ENCODE measurements around the gene MYO16. TPM values are rescaled to one million over a fixed set of nuclear protein-coding genes. Genes with fewer than 3 reads are reported as not detected.

The MYO16 gene
- total RNA-seq, 1 experiment from 2014 or later, result 0.19 TPM

GRCh38 chr13:108932196-108932595 lies 302.8 kb downstream of the MYO16 start:
- Mint-ChIP-seq H3K27ac (ENCODE audit: unreplicated experiment) (no peak overlapping the region), H3K27me3 (ENCODE audit: unreplicated experiment) (no peaks in the 10 kb centered on the region), H3K4me3 (ENCODE audit: low read depth, unreplicated experiment) (no peak overlapping the region), H3K36me3 (ENCODE audit: insufficient read depth, unreplicated experiment) (no peaks in the 10 kb centered on the region), H3K4me1 (ENCODE audit: low read depth, unreplicated experiment) (peaks cover 7% of the 10 kb centered on the region), H3K9me3 (ENCODE audit: low read depth, unreplicated experiment) (no peaks in the 10 kb centered on the region)
- no peak for DNase-seq
- no TSS peak for BruUV-seq (replicated peaks)
- TF ChIP-seq CTCF (IDR thresholded peaks at IDR 0.05; ENCODE audit: unreplicated experiment), result no peak
- CTCF ChIA-PET, result no interaction called here
- intact Hi-C loops (cut with micrococcal nuclease; ENCODE audit: unreplicated experiment), result no loop called here

GRCh38 chr13:108933061-108933460 lies 303.6 kb downstream of the MYO16 start:
- no peak overlapping the region for H3K27ac Mint-ChIP-seq (ENCODE audit: unreplicated experiment)
- no peaks in the 10 kb centered on the region for H3K9me3 Mint-ChIP-seq (ENCODE audit: low read depth, unreplicated experiment)
- CTCF ChIA-PET, result no interaction called here
- no TSS peak for BruUV-seq (replicated peaks)
- no peak for DNase-seq
- H3K4me3 Mint-ChIP-seq (ENCODE audit: low read depth, unreplicated experiment), result no peak overlapping the region
- H3K4me1 Mint-ChIP-seq (ENCODE audit: low read depth, unreplicated experiment), result peaks cover 7% of the 10 kb centered on the region
- TF ChIP-seq CTCF (IDR thresholded peaks at IDR 0.05; ENCODE audit: unreplicated experiment), result no peak
- H3K36me3 Mint-ChIP-seq (ENCODE audit: insufficient read depth, unreplicated experiment), result no peaks in the 10 kb centered on the region
- intact Hi-C loops (cut with micrococcal nuclease; ENCODE audit: unreplicated experiment), result no loop called here
- H3K27me3 Mint-ChIP-seq (ENCODE audit: unreplicated experiment), result no peaks in the 10 kb centered on the region

GRCh38 chr13:108938155-108938554 lies 308.7 kb downstream of the MYO16 start:
- CTCF ChIA-PET, result no interaction called here
- H3K27me3 Mint-ChIP-seq (ENCODE audit: unreplicated experiment), result no peaks in the 10 kb centered on the region
- no peak overlapping the region for H3K27ac Mint-ChIP-seq (ENCODE audit: unreplicated experiment)
- TF ChIP-seq CTCF (IDR thresholded peaks at IDR 0.05; ENCODE audit: unreplicated experiment), result no peak
- BruUV-seq (replicated peaks), result no TSS peak
- H3K4me3 Mint-ChIP-seq (ENCODE audit: low read depth, unreplicated experiment), result no peak overlapping the region
- H3K9me3 Mint-ChIP-seq (ENCODE audit: low read depth, unreplicated experiment), result no peaks in the 10 kb centered on the region
- intact Hi-C loops (cut with micrococcal nuclease; ENCODE audit: unreplicated experiment), result no loop called here
- no peaks in the 10 kb centered on the region for H3K4me1 Mint-ChIP-seq (ENCODE audit: low read depth, unreplicated experiment)
- no peaks in the 10 kb centered on the region for H3K36me3 Mint-ChIP-seq (ENCODE audit: insufficient read depth, unreplicated experiment)
- no peak for DNase-seq

- Mint-ChIP-seq H3K4me3 (ENCODE audit: low read depth, unreplicated experiment) (no peak overlapping the region), H3K4me1 (ENCODE audit: low read depth, unreplicated experiment) (no peaks in the 10 kb centered on the region), H3K27ac (ENCODE audit: unreplicated experiment) (no peak overlapping the region), H3K27me3 (ENCODE audit: unreplicated experiment) (no peaks in the 10 kb centered on the region), H3K9me3 (ENCODE audit: low read depth, unreplicated experiment) (no peaks in the 10 kb centered on the region), H3K36me3 (ENCODE audit: insufficient read depth, unreplicated experiment) (no peaks in the 10 kb centered on the region)
- no TSS peak for BruUV-seq (replicated peaks)
- DNase-seq, result no peak
- intact Hi-C loops (cut with micrococcal nuclease; ENCODE audit: unreplicated experiment), result no loop called here
- no peak for TF ChIP-seq CTCF (IDR thresholded peaks at IDR 0.05; ENCODE audit: unreplicated experiment)
- CTCF ChIA-PET, result no interaction called here
Measured at GRCh38 chr13:108940121-108940520, 310.7 kb downstream of the MYO16 start.

- Mint-ChIP-seq H3K27me3 (ENCODE audit: unreplicated experiment) (no peaks in the 10 kb centered on the region), H3K4me3 (ENCODE audit: low read depth, unreplicated experiment) (no peak overlapping the region), H3K36me3 (ENCODE audit: insufficient read depth, unreplicated experiment) (no peaks in the 10 kb centered on the region), H3K9me3 (ENCODE audit: low read depth, unreplicated experiment) (no peaks in the 10 kb centered on the region), H3K27ac (ENCODE audit: unreplicated experiment) (no peak overlapping the region), H3K4me1 (ENCODE audit: low read depth, unreplicated experiment) (no peaks in the 10 kb centered on the region)
- BruUV-seq (replicated peaks), result no TSS peak
- no peak for TF ChIP-seq CTCF (IDR thresholded peaks at IDR 0.05; ENCODE audit: unreplicated experiment)
- intact Hi-C loops (cut with micrococcal nuclease; ENCODE audit: unreplicated experiment), result no loop called here
- no peak for DNase-seq
- CTCF ChIA-PET, result no interaction called here
Measured at GRCh38 chr13:108943842-108944241, 314.4 kb downstream of the MYO16 start.
